CD4-positive, alpha-beta T cell (primary cell): Measurements from ENCODE around the gene FEM1C. TPM values are rescaled to one million over a fixed set of nuclear protein-coding genes. Genes with fewer than 3 reads are reported as not detected.

Experiments
- ATAC-seq: fragments of 200-7000 bp; cut with Tn5 transposase; one replicate; pipeline ENCODE4 v1.10.0; 2022; ENCODE audit warnings: mild to moderate bottlenecking; ENCODE audit not compliant: poor library complexity
- CTCF ChIA-PET: fragments of 350-600 bp; sonication (Branson Sonifier 250); formaldehyde crosslinking; loops from one replicate; lab custom pipeline; 2021; ENCODE audit warnings: antibody characterized with exemption, inconsistent platforms; lab: Charles Lee
- POLR2A ChIA-PET: fragments of 350-600 bp; sonication (Branson Sonifier 250); formaldehyde crosslinking; loops from one replicate; lab custom pipeline; 2021; ENCODE audit warnings: antibody characterized with exemption, inconsistent platforms; lab: Charles Lee
- DNase-seq, 14 experiments: peaks; one replicate each; pipeline ENCODE4 v3.0.0-alpha.2; 2013 to 2020; ENCODE audit warnings: mixed read lengths in 2 of 14
- H3K27ac ChIP-seq, 2 donors: one replicate each; pipeline versions ENCODE4 v1.5.1 to v1.7.0; 2013; ENCODE audit warnings: low read length in 2 of 2, low read depth in 1 of 2, mild to moderate bottlenecking in 1 of 2
- H3K27me3 ChIP-seq, 2 experiments: 1 replicate in 1 of 2; 2 replicates in 1 of 2; pipeline versions ENCODE4 v1.6.1 to v1.7.0; 2013; ENCODE audit warnings: low read length in 2 of 2, control low read depth in 1 of 2, mild to moderate bottlenecking in 1 of 2, moderate library complexity in 1 of 2; ENCODE audit not compliant: insufficient read depth in 2 of 2, control insufficient read depth in 1 of 2
- H3K36me3 ChIP-seq: one replicate; pipeline ENCODE4 v1.6.1; 2013; ENCODE audit warnings: low read length, control low read depth; ENCODE audit not compliant: insufficient read depth
- H3K4me1 ChIP-seq: one replicate; pipeline ENCODE4 v1.6.1; 2013; ENCODE audit warnings: low read length, control low read depth; ENCODE audit not compliant: insufficient read depth
- H3K4me3 ChIP-seq: one replicate; pipeline ENCODE4 v1.5.1; 2013; ENCODE audit warnings: mild to moderate bottlenecking, low read length, moderate library complexity
- H3K9me3 ChIP-seq, 2 experiments: 1 replicate in 1 of 2; 2 replicates in 1 of 2; pipeline versions ENCODE4 v1.6.1 to v1.7.0; 2013; ENCODE audit warnings: low read length in 2 of 2, mild to moderate bottlenecking in 2 of 2, control low read depth in 1 of 2, moderate library complexity in 1 of 2; ENCODE audit not compliant: control insufficient read depth in 1 of 2, insufficient read depth in 1 of 2
- H3K27ac Mint-ChIP-seq: one replicate; pipeline ENCODE4 v1.8.0; 2020; ENCODE audit warnings: mixed read lengths
- H3K27me3 Mint-ChIP-seq: one replicate; pipeline ENCODE4 v1.8.0; 2021; ENCODE audit warnings: mixed read lengths
- H3K36me3 Mint-ChIP-seq: one replicate; pipeline ENCODE4 v1.8.0; 2021; ENCODE audit warnings: low read depth, mixed read lengths
- H3K4me1 Mint-ChIP-seq: one replicate; pipeline ENCODE4 v1.8.0; 2021; ENCODE audit warnings: low read depth, mixed read lengths
- H3K4me3 Mint-ChIP-seq: one replicate; pipeline ENCODE4 v1.8.0; 2020; ENCODE audit warnings: mild to moderate bottlenecking, mixed read lengths
- H3K9me3 Mint-ChIP-seq: one replicate; pipeline ENCODE4 v1.8.0; 2020; ENCODE audit warnings: mixed read lengths
- CTCF ChIP-seq: fragments of 200-600 bp; IDR thresholded peaks from one replicate; pipeline ENCODE4 v1.8.0; 2022; ENCODE audit warnings: antibody characterized with exemption, mild to moderate bottlenecking
- intact Hi-C, 2 experiments: fragments of 100-400 bp; cut with DNase I in 1 of 2; cut with micrococcal nuclease in 1 of 2; formaldehyde crosslinking; loops; one replicate each; pipeline versions ENCODE4 v1.15.1 to v1.9.0; 2023 to 2025; cut with DNase I, micrococcal nuclease
- total RNA-seq, 174 experiments: library from RNA in 2 of 174; stranded (reverse) in 2 of 174; gene quantifications; one replicate each; pipeline ENCODE4 v1.2.3 and lab custom pipeline; 2021 to 2026

The FEM1C gene
- total RNA-seq, 2 experiments from 2014 or later, result 43.3 to 44.2 TPM

- Mint-ChIP-seq H3K4me1 (no peaks in the 10 kb centered on the region), H3K36me3 (no peaks in the 10 kb centered on the region), H3K9me3 (no peaks in the 10 kb centered on the region), H3K27me3 (no peaks in the 10 kb centered on the region), H3K4me3 (no peak overlapping the region), H3K27ac (no peak overlapping the region)
- Histone ChIP-seq H3K4me3 (no peak overlapping the region), H3K27ac (no peak overlapping the region), H3K9me3 (no peaks in the 10 kb centered on the region), H3K4me1 (no peaks in the 10 kb centered on the region), H3K27me3 (no peaks in the 10 kb centered on the region), H3K36me3 (no peaks in the 10 kb centered on the region)
- intact Hi-C loops, result loop anchor here (1.0 to 5.0 kb wide), 4 partner anchors 39 to 1974 kb away; no protein-coding TSS in a partner anchor
- ChIA-PET CTCF (no interaction called here), POLR2A (no interaction called here)
- peak; percentile 74 for TF ChIP-seq CTCF
- DNase-seq, result peak in 3 of 14 experiments; percentile 31 to 46 (median 44)
- ATAC-seq, result no peak
Measured at GRCh38 chr5:115586525-115587146, 42.1 kb upstream of the FEM1C start.

- no peaks in the 10 kb centered on the region for H3K36me3 Mint-ChIP-seq
- H3K4me3 Mint-ChIP-seq, result no peak overlapping the region
- H3K4me1 Mint-ChIP-seq, result no peaks in the 10 kb centered on the region
- H3K4me3 ChIP-seq, result no peak overlapping the region
- H3K27me3 Mint-ChIP-seq, result no peaks in the 10 kb centered on the region
- ChIA-PET CTCF (no interaction called here), POLR2A (no interaction called here)
- no peaks in the 10 kb centered on the region for H3K9me3 ChIP-seq
- no peak overlapping the region for H3K27ac ChIP-seq
- intact Hi-C loops, result loop anchor here (5.0 kb wide), 3 partner anchors 38 to 1973 kb away; no protein-coding TSS in a partner anchor
- no peak for TF ChIP-seq CTCF
- DNase-seq, result no peak
- no peak overlapping the region for H3K27ac Mint-ChIP-seq
- H3K36me3 ChIP-seq, result no peaks in the 10 kb centered on the region
- no peak for ATAC-seq
- H3K27me3 ChIP-seq, result no peaks in the 10 kb centered on the region
- H3K4me1 ChIP-seq, result no peaks in the 10 kb centered on the region
- no peaks in the 10 kb centered on the region for H3K9me3 Mint-ChIP-seq
Measured at GRCh38 chr5:115585265-115585664, 40.7 kb upstream of the FEM1C start.

- intact Hi-C loops, result no loop called here
Measured at GRCh38 chr5:115584501-115584900, 39.9 kb upstream of the FEM1C start.

More at GRCh38 chr5:115584501-115584900, 39.9 kb upstream of the FEM1C start:
- H3K4me3 Mint-ChIP-seq, result no peak overlapping the region
- H3K27ac Mint-ChIP-seq, result no peak overlapping the region
- H3K27me3 Mint-ChIP-seq, result no peaks in the 10 kb centered on the region
- no peaks in the 10 kb centered on the region for H3K36me3 Mint-ChIP-seq
- TF ChIP-seq CTCF, result no peak
- ChIA-PET POLR2A (no interaction called here), CTCF (no interaction called here)
- H3K4me1 Mint-ChIP-seq, result no peaks in the 10 kb centered on the region
- no peak for DNase-seq
- no peaks in the 10 kb centered on the region for H3K9me3 Mint-ChIP-seq
- Histone ChIP-seq H3K27ac (no peak overlapping the region), H3K36me3 (no peaks in the 10 kb centered on the region), H3K4me1 (no peaks in the 10 kb centered on the region), H3K9me3 (no peaks in the 10 kb centered on the region), H3K4me3 (no peak overlapping the region), H3K27me3 (no peaks in the 10 kb centered on the region)
- no peak for ATAC-seq
